ENCODE data around the gene FHOD3.

FHOD3 gene

GRCh38 chr18:36700955-36701354 lies 403.4 kb downstream of the FHOD3 start:
- Histone ChIP-seq H4K20me1 (ENCODE audit: insufficient read depth, low read length) (no peaks in the 10 kb centered on the region), H3K9me2 (replicated peaks; ENCODE audit: insufficient read depth, low read length) (no peaks in the 10 kb centered on the region), H2AFZ (ENCODE audit: low read length) (no peak overlapping the region), H3F3A (ENCODE audit: insufficient read depth, low read length) (no peaks in the 10 kb centered on the region), H3K79me2 (ENCODE audit: low read length) (no peaks in the 10 kb centered on the region), H3K36me3 (replicated peaks; ENCODE audit: insufficient read depth, low read length) (no peaks in the 10 kb centered on the region), H3K9me3 (replicated peaks; ENCODE audit: insufficient read depth, low read length) (no peaks in the 10 kb centered on the region), H3K4me3 (ENCODE audit: low read length) (no peak overlapping the region), H3K9ac (ENCODE audit: low read length) (no peak overlapping the region), H3K27ac (ENCODE audit: low read length) (no peak overlapping the region), H3K4me2 (ENCODE audit: low read depth, low read length) (no peak overlapping the region), H3K27me3 (replicated peaks; ENCODE audit: insufficient read depth, low read length) (no peaks in the 10 kb centered on the region), H3K4me1 (ENCODE audit: low read length) (no peaks in the 10 kb centered on the region)
- no peak for TF ChIP-seq EZH2 (optimal IDR thresholded peaks at IDR 0.05; ENCODE audit: low read depth, low read length)
- TF ChIP-seq EZH2phosphoT487 (IDR thresholded peaks at IDR 0.05; ENCODE audit: low read length) = no peak
- TF ChIP-seq, protein P1, sequence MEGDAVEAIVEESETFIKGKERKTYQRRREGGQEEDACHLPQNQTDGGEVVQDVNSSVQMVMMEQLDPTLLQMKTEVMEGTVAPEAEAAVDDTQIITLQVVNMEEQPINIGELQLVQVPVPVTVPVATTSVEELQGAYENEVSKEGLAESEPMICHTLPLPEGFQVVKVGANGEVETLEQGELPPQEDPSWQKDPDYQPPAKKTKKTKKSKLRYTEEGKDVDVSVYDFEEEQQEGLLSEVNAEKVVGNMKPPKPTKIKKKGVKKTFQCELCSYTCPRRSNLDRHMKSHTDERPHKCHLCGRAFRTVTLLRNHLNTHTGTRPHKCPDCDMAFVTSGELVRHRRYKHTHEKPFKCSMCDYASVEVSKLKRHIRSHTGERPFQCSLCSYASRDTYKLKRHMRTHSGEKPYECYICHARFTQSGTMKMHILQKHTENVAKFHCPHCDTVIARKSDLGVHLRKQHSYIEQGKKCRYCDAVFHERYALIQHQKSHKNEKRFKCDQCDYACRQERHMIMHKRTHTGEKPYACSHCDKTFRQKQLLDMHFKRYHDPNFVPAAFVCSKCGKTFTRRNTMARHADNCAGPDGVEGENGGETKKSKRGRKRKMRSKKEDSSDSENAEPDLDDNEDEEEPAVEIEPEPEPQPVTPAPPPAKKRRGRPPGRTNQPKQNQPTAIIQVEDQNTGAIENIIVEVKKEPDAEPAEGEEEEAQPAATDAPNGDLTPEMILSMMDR (IDR thresholded peaks at IDR 0.05; ENCODE audit: low read length) = no peak
- DNase-seq = no peak

GRCh38 chr18:36702401-36703013 lies 405.0 kb downstream of the FHOD3 start:
- DNase-seq = no peak
- Histone ChIP-seq H3K36me3 (replicated peaks; ENCODE audit: insufficient read depth, low read length) (no peaks in the 10 kb centered on the region), H3K4me1 (ENCODE audit: low read length) (no peaks in the 10 kb centered on the region)

GRCh38 chr18:36704156-36704555 lies 406.6 kb downstream of the FHOD3 start:
- H3K27me3 ChIP-seq (replicated peaks; ENCODE audit: insufficient read depth, low read length) = no peaks in the 10 kb centered on the region

More at GRCh38 chr18:36702401-36703013, 405.0 kb downstream of the FHOD3 start:
- Histone ChIP-seq H3K27ac (ENCODE audit: low read length) (no peak overlapping the region), H3K4me3 (ENCODE audit: low read length) (no peak overlapping the region), H3K9ac (ENCODE audit: low read length) (no peak overlapping the region), H3K4me2 (ENCODE audit: low read depth, low read length) (no peak overlapping the region), H3F3A (ENCODE audit: insufficient read depth, low read length) (no peaks in the 10 kb centered on the region), H3K9me2 (replicated peaks; ENCODE audit: insufficient read depth, low read length) (no peaks in the 10 kb centered on the region), H3K27me3 (replicated peaks; ENCODE audit: insufficient read depth, low read length) (no peaks in the 10 kb centered on the region), H2AFZ (ENCODE audit: low read length) (no peak overlapping the region), H4K20me1 (ENCODE audit: insufficient read depth, low read length) (no peaks in the 10 kb centered on the region), H3K79me2 (ENCODE audit: low read length) (no peaks in the 10 kb centered on the region), H3K9me3 (replicated peaks; ENCODE audit: insufficient read depth, low read length) (no peaks in the 10 kb centered on the region)
- no peak for TF ChIP-seq EZH2phosphoT487 (IDR thresholded peaks at IDR 0.05; ENCODE audit: low read length)
- TF ChIP-seq, protein P1 (IDR thresholded peaks at IDR 0.05; ENCODE audit: low read length) = no peak
- TF ChIP-seq EZH2 (optimal IDR thresholded peaks at IDR 0.05; ENCODE audit: low read depth, low read length) = no peak

More at GRCh38 chr18:36704156-36704555, 406.6 kb downstream of the FHOD3 start:
- H3F3A ChIP-seq (ENCODE audit: insufficient read depth, low read length) = no peaks in the 10 kb centered on the region
- no peak overlapping the region for H3K4me3 ChIP-seq (ENCODE audit: low read length)
- TF ChIP-seq EZH2 (optimal IDR thresholded peaks at IDR 0.05; ENCODE audit: low read depth, low read length) (no peak), EZH2phosphoT487 (IDR thresholded peaks at IDR 0.05; ENCODE audit: low read length) (no peak)
- TF ChIP-seq, protein P1 (IDR thresholded peaks at IDR 0.05; ENCODE audit: low read length) = no peak
- H3K36me3 ChIP-seq (replicated peaks; ENCODE audit: insufficient read depth, low read length) = no peaks in the 10 kb centered on the region
- H3K4me1 ChIP-seq (ENCODE audit: low read length) = no peaks in the 10 kb centered on the region
- no peaks in the 10 kb centered on the region for H3K9me2 ChIP-seq (replicated peaks; ENCODE audit: insufficient read depth, low read length)
- H3K27ac ChIP-seq (ENCODE audit: low read length) = no peak overlapping the region
- no peaks in the 10 kb centered on the region for H3K9me3 ChIP-seq (replicated peaks; ENCODE audit: insufficient read depth, low read length)
- no peak overlapping the region for H3K9ac ChIP-seq (ENCODE audit: low read length)
- no peaks in the 10 kb centered on the region for H4K20me1 ChIP-seq (ENCODE audit: insufficient read depth, low read length)
- no peak for DNase-seq
- no peak overlapping the region for H3K4me2 ChIP-seq (ENCODE audit: low read depth, low read length)
- no peak overlapping the region for H2AFZ ChIP-seq (ENCODE audit: low read length)
- H3K79me2 ChIP-seq (ENCODE audit: low read length) = no peaks in the 10 kb centered on the region

All from MM.1S (cell line).